HEK293 (cell line): ENCODE data around the gene TSPEAR.

Source experiments
- ELK4 ChIP-seq: IDR thresholded peaks from 2 replicates; pipeline ENCODE4 v1.6.1; 2011; ENCODE audit warnings: mild to moderate bottlenecking, low read depth, low read length, borderline replicate concordance
- TF ChIP-seq, protein P1 (sequence below): fragments of 450-650 bp; formaldehyde crosslinking; IDR thresholded peaks from 2 replicates; pipeline ENCODE4 v1.5.1; 2016; ENCODE audit warnings: missing biosample characterization, missing genetic modification characterization, low read depth

DNA sequence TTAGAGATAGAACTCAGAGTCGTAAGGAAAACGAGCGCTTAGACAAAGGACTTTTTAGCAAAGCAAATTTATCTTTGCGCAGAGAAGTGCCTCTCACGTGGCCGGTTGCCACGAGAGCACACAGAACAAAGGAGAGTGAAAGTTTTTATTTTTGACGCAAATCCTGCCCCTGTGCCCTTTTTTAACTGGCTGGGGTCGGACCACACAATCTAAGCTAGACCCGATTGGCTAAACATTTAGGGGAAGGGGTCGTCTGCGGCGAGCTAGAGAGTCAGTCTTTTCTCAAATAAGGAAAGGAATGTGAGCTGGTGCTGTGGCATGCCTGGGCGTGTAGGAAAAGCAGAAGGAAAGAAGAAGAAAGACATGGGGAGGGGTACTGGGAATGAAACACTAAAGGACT lies 162.4 kb downstream of the TSPEAR start:
- TF ChIP-seq, protein P1, sequence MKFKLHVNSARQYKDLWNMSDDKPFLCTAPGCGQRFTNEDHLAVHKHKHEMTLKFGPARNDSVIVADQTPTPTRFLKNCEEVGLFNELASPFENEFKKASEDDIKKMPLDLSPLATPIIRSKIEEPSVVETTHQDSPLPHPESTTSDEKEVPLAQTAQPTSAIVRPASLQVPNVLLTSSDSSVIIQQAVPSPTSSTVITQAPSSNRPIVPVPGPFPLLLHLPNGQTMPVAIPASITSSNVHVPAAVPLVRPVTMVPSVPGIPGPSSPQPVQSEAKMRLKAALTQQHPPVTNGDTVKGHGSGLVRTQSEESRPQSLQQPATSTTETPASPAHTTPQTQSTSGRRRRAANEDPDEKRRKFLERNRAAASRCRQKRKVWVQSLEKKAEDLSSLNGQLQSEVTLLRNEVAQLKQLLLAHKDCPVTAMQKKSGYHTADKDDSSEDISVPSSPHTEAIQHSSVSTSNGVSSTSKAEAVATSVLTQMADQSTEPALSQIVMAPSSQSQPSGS (tag by site-specific recombination) = no peak
- no peak for TF ChIP-seq ELK4
